IMR-90 (cell line): ENCODE data around the gene USPL1.

Source experiments
- CEBPB ChIP-seq: IDR thresholded peaks from 2 replicates; pipeline ENCODE4 v1.6.1; 2012; ENCODE audit warnings: low read depth, low read length, improper control_type of control experiment
- CHD1 ChIP-seq: IDR thresholded peaks from 2 replicates; pipeline ENCODE4 v1.6.1; 2012; ENCODE audit warnings: low read depth, low read length, improper control_type of control experiment
- CTCF ChIP-seq: conservative IDR thresholded peaks from 2 replicates; pipeline ENCODE4 v1.5.1; 2012; ENCODE audit warnings: mild to moderate bottlenecking, low read depth, low read length, improper control_type of control experiment
- MAZ ChIP-seq: IDR thresholded peaks from 2 replicates; pipeline ENCODE4 v1.6.1; 2012; ENCODE audit warnings: low read depth, mild to moderate bottlenecking, low read length, improper control_type of control experiment, moderate library complexity, borderline replicate concordance
- POLR2A ChIP-seq: IDR thresholded peaks from 2 replicates; pipeline ENCODE4 v1.6.1; 2012; ENCODE audit warnings: mild to moderate bottlenecking, low read depth, low read length
- RCOR1 ChIP-seq: IDR thresholded peaks from 2 replicates; pipeline ENCODE4 v1.6.1; 2012; ENCODE audit warnings: mild to moderate bottlenecking, low read length, improper control_type of control experiment; ENCODE audit not compliant: insufficient replicate concordance
- SMC3 ChIP-seq: fragments of 150-350 bp; IDR thresholded peaks from 2 replicates; pipeline ENCODE4 v1.6.1; 2016; ENCODE audit warnings: low read depth, mild to moderate bottlenecking, antibody characterized with exemption, low read length, moderate library complexity
- USF2 ChIP-seq: fragments of 150-350 bp; IDR thresholded peaks from 2 replicates; pipeline ENCODE4 v1.6.1; 2017; ENCODE audit warnings: mild to moderate bottlenecking, antibody characterized with exemption, low read length, low read depth

- no peak for TF ChIP-seq CTCF
- no peak for TF ChIP-seq POLR2A
- TF ChIP-seq RCOR1: no peak
- TF ChIP-seq CEBPB: no peak
- no peak for TF ChIP-seq CHD1
- no peak for TF ChIP-seq SMC3
- no peak for TF ChIP-seq USF2
- no peak for TF ChIP-seq MAZ
Observed at GRCh38 chr13:30659980-30660379, 42.3 kb downstream of the USPL1 start.
